Right lobe of liver (tissue), 6 donors: Measurements from ENCODE around the gene IFI16. TPM values are rescaled to one million over a fixed set of nuclear protein-coding genes. Genes with fewer than 3 reads are reported as not detected.

Experiments used
- ATAC-seq, 4 donors: fragments of 200-7000 bp; cut with Tn5 transposase; one replicate each; pipeline ENCODE4 v1.9.1; 2020; ENCODE audit warnings: mild to moderate bottlenecking in 4 of 4, moderate library complexity in 4 of 4
- DNase-seq, 3 donors: peaks; one replicate each; pipeline ENCODE4 v3.0.0-alpha.2; 2020
- H3K27ac ChIP-seq, 3 donors: fragments of 200-600 bp; one replicate each; pipeline ENCODE4 v1.8.0; 2022
- H3K27me3 ChIP-seq, 2 donors: fragments of 200-600 bp; one replicate each; pipeline ENCODE4 v1.8.0; 2022
- H3K36me3 ChIP-seq, 4 donors: fragments of 200-600 bp; sonication (generic) in 1 of 4; one replicate each; pipeline versions ENCODE4 v1.5.1 to v1.8.0; 2017 to 2022; ENCODE audit warnings: control low read depth in 1 of 4
- H3K4me1 ChIP-seq, 4 donors: fragments of 200-600 bp; sonication (generic) in 1 of 4; one replicate each; pipeline versions ENCODE4 v1.5.1 to v1.8.0; 2017 to 2022; ENCODE audit warnings: control low read depth in 1 of 4
- H3K4me3 ChIP-seq, 3 donors: fragments of 200-600 bp; one replicate each; pipeline ENCODE4 v1.8.0; 2022
- H3K9me3 ChIP-seq, 4 donors: fragments of 200-600 bp; sonication (generic) in 1 of 4; one replicate each; pipeline versions ENCODE4 v1.5.1 to v1.8.0; 2017 to 2022; ENCODE audit warnings: control low read depth in 1 of 4
- CTCF ChIP-seq, 4 donors: fragments of 200-600 bp in 3 of 4; fragments of 450-650 bp in 1 of 4; IDR thresholded peaks; one replicate each; pipeline versions ENCODE4 v1.5.1 to v1.8.0; 2016 to 2022; ENCODE audit warnings: antibody characterized with exemption in 4 of 4, mild to moderate bottlenecking in 2 of 4
- POLR2A ChIP-seq: fragments of 450-650 bp; IDR thresholded peaks from one replicate; pipeline ENCODE4 v1.6.1; 2017; ENCODE audit warnings: antibody characterized with exemption, mild to moderate bottlenecking
- WGBS: methylation state at CpG from one replicate; pipeline ENCODE4 v1.1.6; 2018; ENCODE audit warnings: low coverage, low lambda C conversion rate; ENCODE audit not compliant: insufficient coverage; ENCODE audit errors: missing lambda C conversion rate; 5-methylcytosine and 5-hydroxymethylcytosine counted together
- intact Hi-C, 2 donors: fragments of 100-400 bp; cut with DNase I; formaldehyde crosslinking; loops; one replicate each; pipeline versions ENCODE4 v1.11.2 to v1.14.1; 2022
- total RNA-seq, 6 experiments: library from RNA; depleted of rRNA in 2 of 6; stranded (reverse); fragments of >200 nt in 2 of 6; fragmentation: NEBNext Ultra II Directional in 3 of 6; extraction: Animal tissue kit (Norgen Biotek cat#: 25700) in 3 of 6; gene quantifications; one replicate each; pipeline versions ENCODE4 v1.1.0 to v1.2.4, GENCODE V29; 2016 to 2023
- donor health status: DM: no; HTN: yes; CAD: no.
- donor health status: DM: no; HTN: no; CAD: no.
- donor health status: DM: no; HTN: no; CAD: no.
- donor health status: DM: no; HTN: yes; CAD: no.
- donor health status: DM: no; HTN: yes; CAD: no.

The IFI16 gene
- total RNA-seq, 6 experiments from 2014 or later = 3.3 to 20.3 (median 9.1) TPM

GRCh38 chr1:158969855-158970254 lies 39.9 kb upstream of the IFI16 start:
- intact Hi-C loops = no loop called here
- H3K27me3 ChIP-seq = no peaks in the 10 kb centered on the region
- 44% methylated on average over 1 of the region's 1 CpG for WGBS
- DNase-seq = no peak
- H3K4me3 ChIP-seq = no peak overlapping the region
- H3K4me1 ChIP-seq = no peaks in the 10 kb centered on the region
- no peak for ATAC-seq
- no peaks in the 10 kb centered on the region for H3K36me3 ChIP-seq
- no peak overlapping the region for H3K27ac ChIP-seq
- TF ChIP-seq POLR2A = no peak
- no peak for TF ChIP-seq CTCF (IDR thresholded peaks at IDR 0.05)
- no peaks in the 10 kb centered on the region for H3K9me3 ChIP-seq

GRCh38 chr1:158972841-158973240 lies 36.9 kb upstream of the IFI16 start:
- H3K27me3 ChIP-seq = no peaks in the 10 kb centered on the region
- no peaks in the 10 kb centered on the region for H3K9me3 ChIP-seq
- no peak overlapping the region for H3K27ac ChIP-seq
- intact Hi-C loops = no loop called here
- no peak overlapping the region for H3K4me3 ChIP-seq
- TF ChIP-seq CTCF (IDR thresholded peaks at IDR 0.05) = no peak
- no peaks in the 10 kb centered on the region for H3K36me3 ChIP-seq
- no peak for DNase-seq
- ATAC-seq = peak in 1 of 4 donors; percentile 14
- no peaks in the 10 kb centered on the region for H3K4me1 ChIP-seq

GRCh38 chr1:158976219-158976618 lies 33.5 kb upstream of the IFI16 start:
- WGBS = 17% methylated on average over 4 of the region's 4 CpGs
- H3K27me3 ChIP-seq = no peaks in the 10 kb centered on the region
- no peak for TF ChIP-seq CTCF (IDR thresholded peaks at IDR 0.05)
- TF ChIP-seq POLR2A = no peak
- H3K9me3 ChIP-seq = no peaks in the 10 kb centered on the region
- intact Hi-C loops = no loop called here
- no peak overlapping the region for H3K4me3 ChIP-seq
- ATAC-seq (no peak), DNase-seq (no peak)
- no peaks in the 10 kb centered on the region for H3K36me3 ChIP-seq
- H3K27ac ChIP-seq = no peak overlapping the region
- H3K4me1 ChIP-seq = no peaks in the 10 kb centered on the region

- intact Hi-C loops = no loop called here
- WGBS = 29% methylated on average over 2 of the region's 2 CpGs
- no peaks in the 10 kb centered on the region for H3K9me3 ChIP-seq
- TF ChIP-seq POLR2A = no peak
- TF ChIP-seq CTCF (IDR thresholded peaks at IDR 0.05) = no peak
- ATAC-seq (no peak), DNase-seq (no peak)
- no peaks in the 10 kb centered on the region for H3K27me3 ChIP-seq
- H3K27ac ChIP-seq = no peak overlapping the region
- no peak overlapping the region for H3K4me3 ChIP-seq
- H3K36me3 ChIP-seq = no peaks in the 10 kb centered on the region
- no peaks in the 10 kb centered on the region for H3K4me1 ChIP-seq
These were observed 31.0 kb upstream of the IFI16 start for GRCh38 chr1:158978730-158979129.

GRCh38 chr1:158979229-158979628 lies 30.5 kb upstream of the IFI16 start:
- no peaks in the 10 kb centered on the region for H3K36me3 ChIP-seq
- H3K27me3 ChIP-seq = no peaks in the 10 kb centered on the region
- TF ChIP-seq CTCF (IDR thresholded peaks at IDR 0.05) (no peak), POLR2A (no peak)
- no peak overlapping the region for H3K27ac ChIP-seq
- H3K9me3 ChIP-seq = no peaks in the 10 kb centered on the region
- DNase-seq = no peak
- intact Hi-C loops = no loop called here
- no peak overlapping the region for H3K4me3 ChIP-seq
- WGBS = 27% methylated on average over 1 of the region's 1 CpG
- H3K4me1 ChIP-seq = no peaks in the 10 kb centered on the region
- ATAC-seq = no peak
